OCI-LY1 (cell line): ENCODE data around the gene CHST15.

ENCODE experiments used
- CTCF ChIP-seq: fragments of 200-600 bp; sonication (generic), shearing (Covaris generic); IDR thresholded peaks from 2 replicates; pipeline ENCODE4 v1.5.1; 2017; ENCODE audit warnings: mild to moderate bottlenecking, antibody characterized with exemption, low read length, moderate library complexity, mixed read lengths
- EZH2 ChIP-seq: fragments of 200-600 bp; sonication (generic), shearing (Covaris generic); IDR thresholded peaks from 2 replicates; pipeline ENCODE4 v1.8.0; 2017; ENCODE audit warnings: borderline replicate concordance, mixed run types, mild to moderate bottlenecking, antibody characterized with exemption, low read length, moderate library complexity, mixed read lengths

DNA sequence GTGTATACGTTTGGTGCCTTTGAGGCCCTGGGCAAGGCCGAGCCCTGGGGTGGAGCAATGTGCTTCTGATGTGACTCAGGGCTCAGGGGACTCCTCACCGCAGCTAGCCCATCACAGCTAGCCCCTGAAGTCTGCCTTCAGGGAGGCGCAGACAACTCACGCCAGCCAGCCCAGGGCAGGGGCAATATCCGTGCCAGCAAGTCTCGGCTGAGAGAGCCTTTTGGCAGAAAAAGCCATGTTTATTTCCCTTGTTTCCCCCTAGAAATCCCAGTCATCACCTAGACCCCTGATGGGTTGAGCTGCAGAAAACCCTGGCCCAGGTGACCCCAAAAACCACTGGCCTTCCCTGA, 90.4 kb downstream of the CHST15 start:
- no peak for TF ChIP-seq CTCF
- no peak for TF ChIP-seq EZH2
